KOPT-K1 (cell line): ENCODE results near the gene NAA50.

Source experiments
- H3K27ac ChIP-seq: fragments of 200-600 bp; sonication (generic); 2 replicates; pipeline ENCODE4 v1.5.1; 2016; ENCODE audit warnings: antibody characterized with exemption, mild to moderate bottlenecking, low read depth, low read length; ENCODE audit not compliant: poor library complexity, severe bottlenecking
- H3K36me3 ChIP-seq: fragments of 200-600 bp; sonication (generic); 2 replicates; pipeline ENCODE4 v1.5.1; 2017; ENCODE audit warnings: antibody characterized with exemption, mild to moderate bottlenecking, low read length, moderate library complexity; ENCODE audit not compliant: insufficient read depth
- H3K9me3 ChIP-seq: fragments of 200-600 bp; sonication (generic); 2 replicates; pipeline ENCODE4 v1.5.1; 2017; ENCODE audit warnings: antibody characterized with exemption, low read length, mild to moderate bottlenecking; ENCODE audit not compliant: insufficient read depth, poor library complexity, severe bottlenecking

NAA50 gene

DNA sequence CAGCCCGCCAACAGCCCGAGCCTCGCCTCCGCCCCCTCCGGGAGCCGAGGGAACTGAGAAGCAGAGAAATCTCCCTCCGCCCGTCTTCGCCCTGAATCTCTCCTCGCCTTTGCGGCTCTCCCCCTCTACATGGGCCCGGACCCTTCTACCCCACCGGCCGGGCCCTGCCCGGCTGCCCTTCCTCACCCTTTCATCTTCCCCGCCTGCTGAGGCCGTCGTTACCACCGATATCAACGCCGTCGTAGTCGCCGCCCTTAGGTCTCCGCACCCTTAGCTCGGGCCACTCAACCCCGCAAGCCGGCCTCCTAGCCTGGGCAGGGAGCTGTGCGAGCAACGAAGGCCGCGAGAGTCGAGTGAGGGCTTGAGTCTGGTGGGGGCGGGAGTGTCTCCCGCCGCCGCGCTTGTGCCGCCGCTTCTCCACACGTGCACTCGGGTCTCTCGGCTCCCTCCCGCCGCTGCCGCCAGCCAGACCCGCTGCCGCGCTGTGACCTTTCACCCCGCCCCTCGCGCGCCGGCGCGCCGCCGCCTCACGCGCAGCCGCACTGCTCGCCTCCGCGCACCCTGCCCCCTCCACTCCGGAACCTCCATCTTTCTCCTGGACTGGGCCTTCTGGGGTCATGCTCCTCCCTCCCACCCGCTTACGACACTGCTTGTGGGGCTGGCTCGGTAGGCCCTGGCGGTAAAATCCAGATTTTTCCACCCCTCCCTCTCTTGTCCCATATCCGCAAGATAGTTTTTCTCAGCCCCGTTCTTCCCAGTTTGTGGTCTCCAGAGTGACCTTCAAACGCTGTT, at the start of gene NAA50:
TSS of gene NAA50 (minus strand) at position 494 of the 792 bp plus-strand sequence. CDS start at position 194, 300 bp downstream.
- peak within 1 kb of the TSS; percentile 96 for H3K27ac ChIP-seq
- no peaks in the 10 kb centered on the region for H3K9me3 ChIP-seq
- peaks cover 33% of the 10 kb centered on the region for H3K36me3 ChIP-seq

DNA sequence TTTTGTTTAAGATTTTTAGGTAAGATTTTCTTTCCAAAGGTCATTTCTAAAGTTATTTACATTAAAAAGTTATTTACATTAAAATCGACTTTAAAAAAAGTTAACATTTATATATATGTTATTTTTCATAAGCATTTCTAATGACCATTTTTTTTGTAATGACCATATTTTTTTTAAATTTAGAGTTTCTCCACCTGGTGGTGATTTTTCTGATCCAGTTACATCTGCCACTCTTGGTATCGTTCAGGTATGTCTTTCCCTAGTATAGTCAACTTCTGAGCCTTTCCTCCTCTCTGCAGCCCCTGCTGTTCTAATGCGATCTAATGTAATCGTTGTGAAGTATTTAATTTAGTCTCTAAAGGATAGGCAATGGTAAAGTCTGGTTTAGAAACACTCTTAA, 49.6 kb upstream of the NAA50 start:
- Histone ChIP-seq H3K9me3 (no peaks in the 10 kb centered on the region), H3K27ac (no peak overlapping the region), H3K36me3 (peaks cover 55% of the 10 kb centered on the region)

DNA sequence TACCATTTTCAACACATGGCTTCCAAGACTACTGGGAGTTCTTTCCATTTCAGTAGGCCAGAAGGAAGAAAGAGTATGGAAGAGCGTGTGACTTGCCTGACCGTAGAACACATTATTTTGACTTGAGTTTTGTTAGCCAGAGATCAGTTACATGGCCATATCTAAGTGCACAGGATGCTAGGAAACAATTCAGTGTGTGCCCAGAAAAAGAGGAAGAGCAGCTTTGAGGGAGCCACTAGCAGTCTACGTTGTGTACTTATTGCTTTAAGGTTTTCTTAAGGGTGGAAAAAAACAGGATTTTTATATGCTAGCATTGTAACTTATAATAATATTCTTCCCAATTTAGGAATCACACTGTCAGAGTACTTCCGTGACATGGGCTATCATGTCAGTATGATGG, 48.5 kb upstream of the NAA50 start:
- Histone ChIP-seq H3K36me3 (peaks cover 48% of the 10 kb centered on the region), H3K9me3 (no peaks in the 10 kb centered on the region), H3K27ac (no peak overlapping the region)

DNA sequence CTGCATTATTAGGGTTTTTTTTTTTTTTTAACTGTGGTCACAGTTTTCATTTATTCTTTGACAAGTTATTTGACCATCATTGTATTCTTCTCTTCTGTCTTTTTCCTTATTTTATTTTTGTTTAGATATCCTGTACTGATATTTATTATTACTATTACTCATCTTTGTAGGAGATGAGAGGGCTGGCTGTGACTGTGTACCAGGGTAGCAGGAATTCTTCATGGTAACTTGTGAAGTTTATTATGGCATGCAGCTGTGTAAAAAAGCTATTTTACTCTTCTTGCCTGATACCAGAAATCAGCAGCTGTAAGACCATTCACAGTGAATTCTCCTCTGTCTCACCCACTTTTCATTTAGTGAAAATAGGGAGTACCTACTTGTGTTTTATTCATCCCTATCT, 45.3 kb upstream of the NAA50 start:
- Histone ChIP-seq H3K36me3 (peaks cover 44% of the 10 kb centered on the region), H3K27ac (no peak overlapping the region), H3K9me3 (no peaks in the 10 kb centered on the region)

DNA sequence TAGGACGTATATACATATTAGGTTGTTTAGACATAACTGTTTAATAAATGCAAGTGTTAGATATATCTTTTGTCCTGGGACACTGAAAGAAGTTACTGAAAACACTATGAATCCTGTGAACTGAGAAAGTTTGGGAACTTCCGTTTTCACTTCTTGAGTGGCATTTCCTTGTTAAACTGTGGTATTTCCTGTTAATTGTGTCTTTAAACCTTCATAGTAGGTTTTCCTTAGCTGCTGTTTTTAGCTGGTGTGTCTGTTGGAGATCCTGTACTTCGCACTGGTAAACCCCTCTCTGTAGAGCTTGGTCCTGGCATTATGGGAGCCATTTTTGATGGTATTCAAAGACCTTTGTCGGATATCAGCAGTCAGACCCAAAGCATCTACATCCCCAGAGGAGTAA, 37.9 kb upstream of the NAA50 start:
- no peak overlapping the region for H3K27ac ChIP-seq
- no peaks in the 10 kb centered on the region for H3K9me3 ChIP-seq
- peaks cover 20% of the 10 kb centered on the region for H3K36me3 ChIP-seq

DNA sequence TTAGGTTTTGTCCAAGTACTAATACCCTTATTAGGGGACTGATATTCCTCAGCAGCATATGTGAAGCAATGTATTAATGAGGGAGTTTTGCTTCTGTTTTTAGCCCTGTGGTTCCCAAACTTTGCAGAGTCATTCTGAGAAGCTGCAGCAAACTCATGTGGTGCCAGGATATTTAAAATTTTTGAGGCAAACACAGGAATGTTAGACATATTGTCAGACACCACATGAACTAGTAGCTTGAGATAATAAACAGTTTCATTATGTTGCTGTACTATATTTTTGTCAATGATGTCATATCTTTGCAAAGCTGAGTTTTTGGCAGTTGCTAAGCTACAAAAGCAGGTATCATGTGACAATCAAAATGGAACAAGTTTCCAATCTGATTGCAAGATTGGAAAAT, 37.4 kb upstream of the NAA50 start:
- Histone ChIP-seq H3K27ac (no peak overlapping the region), H3K36me3 (peaks cover 17% of the 10 kb centered on the region), H3K9me3 (no peaks in the 10 kb centered on the region)

DNA sequence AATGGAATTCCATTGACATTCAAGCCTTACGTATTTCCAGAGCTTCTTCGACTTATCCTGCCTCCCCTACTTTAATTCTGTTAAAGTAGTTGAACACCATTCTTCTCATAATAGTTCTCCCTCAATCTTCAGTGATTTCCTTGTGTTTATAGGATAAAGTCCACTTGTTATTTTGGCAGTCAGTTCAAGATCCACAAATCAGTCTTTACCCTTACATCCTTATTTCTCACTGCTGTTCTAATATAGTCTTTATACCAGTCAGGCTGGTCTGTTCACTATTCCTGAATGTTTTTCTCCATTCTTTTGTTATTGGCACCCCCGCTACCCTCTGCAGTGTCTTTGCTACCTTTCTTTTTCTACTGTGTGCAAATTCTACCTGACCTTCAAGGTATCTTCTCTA, 30.5 kb upstream of the NAA50 start:
- Histone ChIP-seq H3K9me3 (no peaks in the 10 kb centered on the region), H3K27ac (no peak overlapping the region), H3K36me3 (peaks cover 4% of the 10 kb centered on the region; the same call in 1 of the 2 replicates)

DNA sequence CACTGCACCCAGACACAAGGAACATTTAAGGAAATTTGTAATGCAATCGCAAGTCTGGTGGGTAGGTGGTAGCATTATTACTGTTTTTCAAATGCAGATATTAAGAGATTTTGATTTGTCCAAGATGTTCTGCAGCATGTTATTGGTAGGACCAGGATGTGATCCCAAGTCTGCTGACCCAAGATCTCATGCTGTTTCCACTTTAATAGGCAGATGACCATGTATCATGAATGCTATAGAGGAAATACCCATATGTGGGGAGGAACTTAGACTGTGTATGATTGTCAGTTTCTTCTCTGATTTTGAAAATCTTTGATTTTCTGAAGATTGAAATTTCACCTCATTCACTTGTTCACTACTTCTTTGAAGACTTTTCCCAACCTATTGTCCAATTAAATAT, 29.5 kb upstream of the NAA50 start:
- Histone ChIP-seq H3K36me3 (no peaks in the 10 kb centered on the region; the same call in 1 of the 2 replicates), H3K27ac (no peak overlapping the region), H3K9me3 (no peaks in the 10 kb centered on the region)

DNA sequence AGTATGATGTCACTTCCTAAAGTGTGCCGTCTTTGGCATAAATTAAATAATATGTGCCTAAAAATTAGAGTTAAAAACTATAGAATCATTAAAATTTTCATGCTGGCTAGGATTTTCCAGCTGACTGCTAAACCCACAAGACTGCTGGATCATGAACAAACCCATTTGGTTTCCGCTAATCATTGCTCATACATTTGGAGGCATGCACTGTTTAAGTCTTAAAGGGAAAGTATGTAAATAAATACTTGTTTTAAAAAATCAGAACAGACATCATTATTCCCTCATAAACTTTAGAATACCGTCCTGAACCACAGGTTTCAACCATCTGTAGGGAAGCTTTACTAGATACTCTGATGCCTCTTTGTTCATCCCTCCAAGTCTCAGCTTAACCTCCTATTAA, 27.3 kb upstream of the NAA50 start:
- no peak overlapping the region for H3K27ac ChIP-seq
- H3K36me3 ChIP-seq: no peaks in the 10 kb centered on the region
- no peaks in the 10 kb centered on the region for H3K9me3 ChIP-seq

DNA sequence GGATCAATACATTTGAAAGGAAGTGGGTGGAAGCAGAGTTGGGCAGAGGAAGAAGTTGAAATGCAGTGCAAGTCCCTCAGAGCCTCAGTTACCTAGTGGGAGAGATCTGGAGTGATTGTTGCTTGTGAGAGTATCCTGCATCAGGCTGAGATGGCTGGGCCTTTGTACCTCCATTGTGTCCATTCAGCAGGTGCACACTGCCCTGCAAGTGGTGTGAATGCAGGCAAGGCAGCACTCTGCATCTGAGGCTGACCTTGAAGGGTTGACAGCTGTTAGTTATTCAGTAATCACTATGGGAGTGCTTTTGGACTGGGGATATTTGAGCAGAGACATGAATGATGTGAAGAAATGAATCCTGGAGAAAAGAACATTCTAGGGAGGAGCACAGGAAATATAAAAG, 25.9 kb upstream of the NAA50 start:
- Histone ChIP-seq H3K9me3 (no peaks in the 10 kb centered on the region), H3K36me3 (no peaks in the 10 kb centered on the region), H3K27ac (no peak overlapping the region)

DNA sequence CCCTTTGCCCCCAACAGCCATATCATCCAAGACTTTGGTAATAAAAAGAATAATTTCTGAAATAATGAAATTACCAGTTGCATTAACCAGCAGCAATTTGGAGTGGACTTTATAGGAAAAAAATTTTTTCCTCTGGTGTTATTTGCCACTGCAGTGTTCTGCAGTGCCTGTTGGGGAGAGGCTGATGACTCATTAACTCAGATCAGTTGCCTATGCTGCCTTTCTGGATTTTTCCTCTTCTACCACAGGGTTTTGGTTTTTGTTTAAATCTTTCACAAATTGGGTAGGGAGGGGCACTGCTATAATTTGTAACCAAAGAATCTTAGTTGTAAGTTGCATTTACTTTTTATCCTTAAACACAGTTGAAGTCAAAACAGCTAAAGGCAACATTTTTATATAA, 23.5 kb upstream of the NAA50 start:
- H3K36me3 ChIP-seq: no peaks in the 10 kb centered on the region
- H3K27ac ChIP-seq: no peak overlapping the region
- H3K9me3 ChIP-seq: no peaks in the 10 kb centered on the region

DNA sequence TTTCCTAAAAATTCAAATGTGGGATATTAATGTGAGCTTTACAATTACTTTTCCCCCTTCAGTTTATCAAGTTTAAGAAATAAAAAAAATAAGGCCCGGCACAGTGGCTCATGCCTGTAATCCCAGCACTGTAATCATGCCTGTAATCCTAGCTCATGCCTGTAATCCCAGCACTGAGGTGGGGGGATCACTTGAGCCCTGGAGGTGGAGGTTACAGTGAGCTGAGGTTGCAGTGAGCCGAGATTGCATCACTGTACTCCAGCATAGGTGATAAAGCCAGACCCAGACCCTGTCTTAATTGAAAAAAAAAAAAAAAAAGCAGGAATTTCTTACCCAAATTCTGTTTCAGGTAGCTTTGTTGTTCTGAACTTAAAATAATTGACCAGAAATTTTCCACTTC, 18.6 kb upstream of the NAA50 start:
- no peaks in the 10 kb centered on the region for H3K9me3 ChIP-seq
- H3K36me3 ChIP-seq: no peaks in the 10 kb centered on the region
- H3K27ac ChIP-seq: no peak overlapping the region

DNA sequence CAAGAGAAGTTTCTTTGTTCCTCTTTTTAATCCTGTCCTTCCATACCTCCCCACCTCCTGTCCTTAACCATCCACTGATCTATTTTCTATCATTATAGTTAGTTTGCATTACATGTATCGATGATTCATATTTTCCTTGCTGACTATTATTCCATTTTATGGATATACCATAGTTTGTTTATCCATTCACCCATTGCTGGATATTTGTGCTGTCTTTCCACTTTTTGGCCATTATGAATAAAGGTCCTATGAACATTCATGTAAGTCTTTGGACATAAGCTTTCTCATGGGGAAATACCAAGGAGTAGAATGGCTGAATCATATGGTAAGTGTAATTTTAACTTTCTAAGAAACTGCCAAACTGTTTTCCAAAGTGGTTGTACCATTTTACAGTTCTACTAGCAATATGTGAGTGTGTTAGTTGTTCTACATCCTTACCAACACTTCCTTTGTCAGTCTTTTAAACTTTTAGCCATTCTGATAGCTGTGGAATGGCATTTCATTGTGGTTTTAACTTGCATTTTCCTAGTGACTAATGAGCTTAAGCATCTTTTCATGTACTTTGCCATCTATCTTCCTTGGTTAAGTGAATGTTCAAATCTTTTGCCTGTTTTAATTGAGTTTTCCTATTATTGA, 12.5 kb upstream of the NAA50 start:
- Histone ChIP-seq H3K27ac (no peak overlapping the region), H3K36me3 (no peaks in the 10 kb centered on the region), H3K9me3 (peaks cover 7% of the 10 kb centered on the region)

DNA sequence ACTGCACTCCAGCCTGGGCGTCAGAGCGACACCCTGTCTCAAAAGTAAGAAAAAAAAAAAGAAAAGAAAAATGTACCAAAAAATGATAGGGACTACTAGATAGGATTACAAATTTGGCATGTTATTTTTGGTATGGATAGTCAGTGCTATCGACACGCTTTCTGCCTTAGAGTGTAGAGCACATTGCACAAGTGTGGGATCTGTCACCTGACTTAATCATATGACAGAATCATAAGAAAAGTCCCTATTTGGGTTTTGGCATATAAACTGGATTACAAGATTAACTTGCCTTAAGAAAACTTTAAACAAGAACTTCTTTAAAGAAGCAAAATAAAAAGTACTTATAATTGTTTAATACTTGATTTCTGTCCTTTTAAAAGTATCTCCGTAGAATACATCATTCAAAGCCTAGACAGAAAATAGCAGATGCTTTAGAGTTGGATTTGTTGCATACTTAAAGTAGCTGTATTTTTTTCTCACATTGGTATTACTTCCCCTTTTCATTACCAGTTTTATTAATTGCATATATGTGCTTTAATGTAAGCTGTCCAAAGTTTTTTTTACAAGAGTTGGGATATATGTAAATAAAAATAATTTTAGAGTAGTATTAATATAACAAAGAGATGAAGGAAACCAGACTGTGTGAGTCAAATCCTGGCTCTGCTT, 8.6 kb upstream of the NAA50 start:
- H3K9me3 ChIP-seq: peaks cover 7% of the 10 kb centered on the region
- H3K27ac ChIP-seq: no peak overlapping the region
- H3K36me3 ChIP-seq: no peaks in the 10 kb centered on the region

DNA sequence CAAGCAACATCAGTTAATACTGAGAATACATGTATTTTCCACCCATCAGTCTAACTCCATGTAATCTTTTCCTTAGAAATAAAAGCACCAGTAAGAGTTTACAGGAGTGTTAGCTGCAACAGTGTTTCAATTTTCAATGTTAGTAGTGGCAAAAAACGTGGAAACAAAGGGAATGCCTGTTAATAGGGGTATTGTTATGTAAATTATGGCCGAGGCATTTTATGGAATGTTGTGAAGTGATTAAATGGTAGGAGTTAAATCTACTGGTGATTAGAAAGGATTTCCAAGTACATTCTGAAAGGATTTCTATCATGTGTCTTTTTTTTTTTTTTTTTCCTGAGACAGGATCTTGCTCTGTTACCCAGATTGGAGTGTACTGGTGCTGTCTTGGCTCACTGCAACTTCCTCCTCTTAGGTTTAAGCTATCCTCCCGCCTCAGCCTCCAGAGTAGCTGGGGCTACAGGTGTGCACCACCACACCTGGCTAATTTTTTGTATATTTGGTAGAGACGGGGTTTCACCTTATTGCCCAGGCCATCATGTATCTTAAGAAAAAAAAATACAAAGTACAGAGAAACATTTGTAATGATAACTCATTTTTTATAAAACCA, 7.4 kb upstream of the NAA50 start:
- no peak overlapping the region for H3K27ac ChIP-seq
- H3K36me3 ChIP-seq: no peaks in the 10 kb centered on the region
- H3K9me3 ChIP-seq: peaks cover 3% of the 10 kb centered on the region
